Stimulated activated CD4-positive, alpha-beta T cell treated with anti-CD3 and anti-CD28 coated beads, Interleukin-4, amount 100 ng/mL, for 4 hours (primary cell): ENCODE data around the gene EXOSC3.

Experiments
- DNase-seq, 2 experiments: peaks; one replicate each; pipeline ENCODE4 v3.0.0-alpha.2; 2020

Gene EXOSC3

DNA sequence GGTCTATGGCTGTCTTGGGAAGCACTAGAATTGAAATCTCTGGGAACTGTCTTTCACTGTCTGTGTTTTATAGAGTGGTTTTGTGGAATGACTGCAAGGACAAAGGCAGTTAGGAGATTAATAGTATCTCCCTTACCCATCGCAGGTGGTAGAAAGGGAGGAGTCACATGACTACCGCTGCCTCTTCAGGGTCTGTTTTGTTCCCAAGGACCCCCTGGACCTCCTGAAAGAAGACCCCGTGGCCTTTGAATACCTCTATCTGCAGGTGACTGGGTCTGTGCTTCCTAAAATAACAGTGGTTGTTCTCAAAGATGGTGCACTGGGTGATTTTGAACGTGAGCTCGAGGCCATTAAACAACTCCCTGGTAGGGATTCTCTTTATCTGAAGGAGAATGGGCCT is 54.0 kb downstream of the EXOSC3 start:
- no peak for DNase-seq

- no peak for DNase-seq
Measured at GRCh38 chr9:37730256-37730655, 54.6 kb downstream of the EXOSC3 start.
